DMS53 (cell line): ENCODE data around the gene TUT4.

Experiments used
- DNase-seq: peaks from one replicate; lab custom pipeline; 2025; lab: John Stamatoyannopoulos, UW

The TUT4 gene

GRCh38 chr1:52404116-52404974 lies 148.5 kb downstream of the TUT4 start, which contains the start of the genes ORC1 and PRPF38A:
Gene ORC1, minus strand, starts transcription at chr1:52404423. Its CDS starts 2,200 bp downstream, at chr1:52402223.
Gene PRPF38A, plus strand, starts transcription at chr1:52404602. Its CDS starts 148 bp downstream, at chr1:52404750.
- DNase-seq = peak; percentile 100

GRCh38 chr1:52403566-52404115 lies 149.3 kb downstream of the TUT4 start:
- peak; percentile 89 for DNase-seq

GRCh38 chr1:52402860-52403240 lies 150.0 kb downstream of the TUT4 start:
- DNase-seq = peak; percentile 64

GRCh38 chr1:52400131-52400530 lies 152.8 kb downstream of the TUT4 start:
- DNase-seq = no peak

GRCh38 chr1:52399629-52400028 lies 153.3 kb downstream of the TUT4 start:
- no peak for DNase-seq

- no peak for DNase-seq
These were observed 159.7 kb downstream of the TUT4 start for GRCh38 chr1:52393174-52393573.

GRCh38 chr1:52386458-52386857 lies 166.4 kb downstream of the TUT4 start:
- DNase-seq = no peak

GRCh38 chr1:52385376-52385775 lies 167.5 kb downstream of the TUT4 start:
- DNase-seq = no peak
